Measurements from ENCODE around the gene RXRA. TPM values are rescaled to one million over a fixed set of nuclear protein-coding genes. Genes with fewer than 3 reads are reported as not detected.

The RXRA gene
- total RNA-seq, 2 donors from 2014 or later = 34.5 to 50.8 TPM

DNA sequence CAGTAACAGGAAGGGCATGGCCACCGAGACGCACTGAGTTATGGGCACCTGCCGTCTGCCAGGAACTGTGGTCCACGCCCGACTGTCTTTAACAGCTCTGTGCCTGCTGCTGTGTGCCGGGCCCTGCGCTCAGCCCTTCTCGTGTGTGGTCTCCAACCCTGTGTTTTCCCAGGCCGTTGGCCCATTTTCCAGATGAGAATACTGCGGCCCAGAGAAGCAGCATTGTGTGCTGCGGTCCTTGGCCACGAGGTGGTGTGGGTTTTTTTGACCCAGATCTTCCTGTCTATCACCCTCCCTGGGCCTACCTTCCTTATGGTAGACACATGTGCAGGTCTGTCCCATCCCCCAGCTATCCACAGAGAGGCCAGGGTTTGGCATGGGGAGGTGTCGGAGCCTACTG lies 47.0 kb downstream of the RXRA start:
- no peak for DNase-seq (ENCODE audit: low spot score)
- TF ChIP-seq, protein P1, sequence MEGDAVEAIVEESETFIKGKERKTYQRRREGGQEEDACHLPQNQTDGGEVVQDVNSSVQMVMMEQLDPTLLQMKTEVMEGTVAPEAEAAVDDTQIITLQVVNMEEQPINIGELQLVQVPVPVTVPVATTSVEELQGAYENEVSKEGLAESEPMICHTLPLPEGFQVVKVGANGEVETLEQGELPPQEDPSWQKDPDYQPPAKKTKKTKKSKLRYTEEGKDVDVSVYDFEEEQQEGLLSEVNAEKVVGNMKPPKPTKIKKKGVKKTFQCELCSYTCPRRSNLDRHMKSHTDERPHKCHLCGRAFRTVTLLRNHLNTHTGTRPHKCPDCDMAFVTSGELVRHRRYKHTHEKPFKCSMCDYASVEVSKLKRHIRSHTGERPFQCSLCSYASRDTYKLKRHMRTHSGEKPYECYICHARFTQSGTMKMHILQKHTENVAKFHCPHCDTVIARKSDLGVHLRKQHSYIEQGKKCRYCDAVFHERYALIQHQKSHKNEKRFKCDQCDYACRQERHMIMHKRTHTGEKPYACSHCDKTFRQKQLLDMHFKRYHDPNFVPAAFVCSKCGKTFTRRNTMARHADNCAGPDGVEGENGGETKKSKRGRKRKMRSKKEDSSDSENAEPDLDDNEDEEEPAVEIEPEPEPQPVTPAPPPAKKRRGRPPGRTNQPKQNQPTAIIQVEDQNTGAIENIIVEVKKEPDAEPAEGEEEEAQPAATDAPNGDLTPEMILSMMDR (IDR thresholded peaks at IDR 0.05) = no peak
- no peaks in the 10 kb centered on the region for H3K36me3 ChIP-seq
- no peak overlapping the region for H3K4me3 ChIP-seq
- no peaks in the 10 kb centered on the region for H3K9me3 ChIP-seq
- H3K27me3 ChIP-seq = no peaks in the 10 kb centered on the region
- H3K4me1 ChIP-seq = peaks cover 0 to 94% of the 10 kb centered on the region in 2 donors
- peak overlapping the region in 1 of 2 donors; percentile 86 for H3K27ac ChIP-seq

DNA sequence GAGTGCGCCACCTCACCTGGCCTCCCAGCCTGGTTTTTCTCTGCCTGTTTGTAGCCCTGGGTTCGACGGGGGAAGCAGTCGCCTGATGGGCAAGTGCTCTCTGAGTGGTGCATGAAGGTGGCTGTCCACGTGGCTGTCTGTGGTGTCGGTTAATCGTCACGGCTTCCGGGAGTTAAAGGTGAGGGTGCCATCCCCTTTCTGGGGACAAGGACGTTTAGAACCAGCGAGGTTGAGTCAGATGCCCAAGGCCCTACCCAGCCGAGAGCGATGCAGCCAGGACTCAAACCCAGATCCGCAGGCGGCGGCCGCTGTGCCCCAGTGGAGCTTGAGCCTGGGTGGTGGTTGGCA lies 47.7 kb downstream of the RXRA start:
- no peaks in the 10 kb centered on the region for H3K9me3 ChIP-seq
- H3K36me3 ChIP-seq = no peaks in the 10 kb centered on the region
- TF ChIP-seq, protein P1 (IDR thresholded peaks at IDR 0.05) = no peak
- no peak for DNase-seq (ENCODE audit: low spot score)
- peaks cover 0 to 97% of the 10 kb centered on the region in 2 donors for H3K4me1 ChIP-seq
- no peak overlapping the region for H3K4me3 ChIP-seq
- peak overlapping the region; percentile 86 for H3K27ac ChIP-seq
- H3K27me3 ChIP-seq = no peaks in the 10 kb centered on the region

DNA sequence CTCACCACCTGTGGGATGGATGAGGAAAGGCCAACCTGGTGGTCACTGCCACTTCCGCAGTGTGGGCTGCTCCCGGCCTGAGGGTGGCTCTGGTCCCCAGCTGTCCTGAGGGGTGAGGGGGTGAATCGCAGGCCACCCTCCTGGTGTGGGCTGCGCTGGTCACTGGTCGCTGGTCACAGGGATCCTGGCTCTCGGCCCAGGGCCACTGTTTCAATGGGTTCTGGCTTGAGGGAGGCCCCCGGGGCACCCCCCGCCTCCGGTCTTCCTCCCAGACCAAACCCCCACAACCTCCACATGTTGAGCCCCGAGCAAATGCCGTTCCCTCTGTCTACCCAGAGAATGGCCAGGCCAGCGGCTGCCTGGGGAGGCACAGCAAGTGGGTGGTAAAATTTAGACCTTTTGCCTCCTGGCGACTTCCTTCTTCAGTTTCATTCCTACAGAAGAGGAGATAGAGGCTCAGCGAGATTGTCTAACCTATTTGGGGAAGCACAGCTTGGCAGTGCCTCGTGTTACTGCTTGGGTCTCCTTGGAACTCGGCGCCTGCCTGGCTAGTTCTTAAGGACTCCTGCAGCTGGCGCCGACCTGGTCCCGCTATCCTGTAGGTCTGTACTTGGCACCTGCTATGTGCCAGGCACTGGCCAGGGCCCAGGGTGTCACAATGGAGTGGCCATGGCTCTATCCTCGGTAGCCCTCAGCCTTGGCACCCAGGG lies 48.2 kb downstream of the RXRA start:
- no peaks in the 10 kb centered on the region for H3K36me3 ChIP-seq
- H3K4me3 ChIP-seq = no peak overlapping the region
- DNase-seq (ENCODE audit: low spot score) = no peak
- no peaks in the 10 kb centered on the region for H3K9me3 ChIP-seq
- peaks cover 0 to 100% of the 10 kb centered on the region in 2 donors for H3K4me1 ChIP-seq
- H3K27ac ChIP-seq = peak overlapping the region; percentile 86
- no peaks in the 10 kb centered on the region for H3K27me3 ChIP-seq
- TF ChIP-seq, protein P1 (IDR thresholded peaks at IDR 0.05) = no peak

DNA sequence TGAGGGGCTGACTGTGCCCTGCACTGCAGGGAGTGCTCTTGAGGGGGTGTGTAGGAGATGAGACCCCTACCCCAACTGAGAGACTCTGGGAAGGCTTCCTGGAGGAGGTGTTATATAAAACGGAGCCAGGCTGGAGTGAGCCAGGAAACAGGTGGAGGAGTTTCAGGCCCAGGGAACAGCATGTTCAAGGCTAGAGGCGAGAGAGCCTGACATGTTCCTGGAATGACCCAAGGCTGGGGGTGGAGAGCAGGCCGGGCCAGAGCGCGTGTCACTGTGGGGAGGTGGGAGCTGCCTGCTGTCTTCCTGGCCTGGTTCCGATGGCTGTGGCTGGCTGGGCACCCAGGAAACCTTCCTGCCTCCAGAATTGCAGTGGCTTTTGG lies 48.7 kb downstream of the RXRA start:
- no peaks in the 10 kb centered on the region for H3K9me3 ChIP-seq
- peaks cover 0 to 100% of the 10 kb centered on the region in 2 donors for H3K4me1 ChIP-seq
- no peaks in the 10 kb centered on the region for H3K36me3 ChIP-seq
- TF ChIP-seq, protein P1 (IDR thresholded peaks at IDR 0.05) = no peak
- DNase-seq (ENCODE audit: low spot score) = peak; percentile 82
- H3K27me3 ChIP-seq = no peaks in the 10 kb centered on the region
- H3K27ac ChIP-seq = peak overlapping the region; percentile 86
- peak overlapping the region in 1 of 2 donors; percentile 5 for H3K4me3 ChIP-seq

DNA sequence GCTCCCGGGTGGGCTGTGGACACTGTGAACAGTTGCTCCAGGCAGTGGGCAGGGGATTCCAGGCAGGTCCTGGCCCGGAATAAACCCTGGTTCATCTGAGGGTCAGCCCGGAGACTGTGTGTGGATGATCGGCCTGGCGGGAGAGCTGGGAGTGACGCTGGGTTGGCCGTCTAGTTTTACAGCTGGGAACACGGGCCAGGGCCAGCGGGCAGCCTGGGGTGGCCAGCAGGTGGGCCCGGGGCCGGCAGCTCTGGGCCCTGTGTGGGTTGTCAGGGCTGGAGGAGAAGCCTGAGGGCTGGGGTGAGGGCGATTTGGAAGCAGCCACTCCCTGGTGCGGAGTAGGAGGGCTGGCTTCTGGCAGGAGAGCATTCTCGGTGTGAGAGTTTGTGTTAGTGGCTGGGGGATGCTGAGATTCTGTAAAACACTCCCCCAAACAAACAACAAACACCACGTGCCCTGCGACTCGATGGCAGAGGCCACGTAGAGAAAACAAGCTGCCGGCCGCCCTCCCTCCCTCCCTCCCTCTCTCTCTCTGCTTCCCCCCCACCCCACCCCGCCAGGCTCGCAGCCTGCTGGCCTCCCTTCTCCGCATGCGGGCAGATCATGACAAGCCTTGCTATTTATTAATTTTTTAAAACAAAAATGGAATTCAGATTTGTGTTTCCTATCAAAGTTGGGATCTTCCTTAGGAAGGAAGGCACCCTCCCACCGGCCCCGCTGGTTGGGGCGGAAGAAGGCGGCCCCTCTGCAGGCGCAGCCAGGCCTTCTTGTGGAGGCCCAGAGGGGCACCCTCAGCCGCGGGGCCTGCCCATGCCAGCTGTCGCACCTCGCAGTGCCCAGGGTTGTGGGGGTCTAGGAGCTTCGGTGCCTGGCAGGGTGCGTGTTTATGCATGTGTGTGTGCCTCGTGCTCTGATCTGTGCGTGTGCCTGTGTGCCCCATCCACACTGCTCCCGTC lies 49.5 kb downstream of the RXRA start:
- H3K4me3 ChIP-seq = peak overlapping the region in 1 of 2 donors; percentile 5
- peak overlapping the region; percentile 86 for H3K27ac ChIP-seq
- TF ChIP-seq, protein P1 (IDR thresholded peaks at IDR 0.05) = no peak
- H3K27me3 ChIP-seq = no peaks in the 10 kb centered on the region
- H3K36me3 ChIP-seq = no peaks in the 10 kb centered on the region
- DNase-seq (ENCODE audit: low spot score) = peak; percentile 79
- H3K4me1 ChIP-seq = peaks cover 0 to 100% of the 10 kb centered on the region in 2 donors
- no peaks in the 10 kb centered on the region for H3K9me3 ChIP-seq

Data from right atrium auricular region (tissue), 2 donors.